Smooth muscle cell of the brain vasculature (primary cell): ENCODE data around the gene EEF1A2.
"Not testable (repeated sequence)": the region's sequence is repeated elsewhere in the genome, so short reads cannot be mapped to it uniquely, and the experiment has no call there.

ENCODE experiments used
- DNase-seq: peaks from one replicate; pipeline ENCODE4 v3.0.0-alpha.2; 2012; ENCODE audit warnings: low read depth, low spot score

Gene EEF1A2

GRCh38 chr20:63487116-63487764 is 11.6 kb downstream of the EEF1A2 start:
- no peak for DNase-seq

- no peak for DNase-seq
Measured at GRCh38 chr20:63486300-63486855, 12.5 kb downstream of the EEF1A2 start.

GRCh38 chr20:63484651-63485403 is 14.1 kb downstream of the EEF1A2 start:
- no peak for DNase-seq

GRCh38 chr20:63484236-63484635 is 14.6 kb downstream of the EEF1A2 start:
- no peak for DNase-seq

GRCh38 chr20:63483834-63484233 is 15.0 kb downstream of the EEF1A2 start:
- no peak for DNase-seq

- no peak for DNase-seq
Measured at GRCh38 chr20:63482021-63482587, 16.8 kb downstream of the EEF1A2 start.

- no peak for DNase-seq
Measured at GRCh38 chr20:63481503-63481902, 17.4 kb downstream of the EEF1A2 start.

GRCh38 chr20:63479695-63480419 is 19.0 kb downstream of the EEF1A2 start:
- DNase-seq: not testable (repeated sequence)

GRCh38 chr20:63478346-63479302 is 20.3 kb downstream of the EEF1A2 start:
- no peak for DNase-seq

GRCh38 chr20:63477944-63478343 is 20.9 kb downstream of the EEF1A2 start:
- DNase-seq: no peak

GRCh38 chr20:63477061-63477616 is 21.7 kb downstream of the EEF1A2 start:
- no peak for DNase-seq

GRCh38 chr20:63475209-63475608 is 23.7 kb downstream of the EEF1A2 start:
- no peak for DNase-seq

GRCh38 chr20:63473555-63474449 is 25.1 kb downstream of the EEF1A2 start:
- DNase-seq: no peak

GRCh38 chr20:63472862-63473390 is 26.0 kb downstream of the EEF1A2 start:
- no peak for DNase-seq

- no peak for DNase-seq
Measured at GRCh38 chr20:63471981-63472831, 26.7 kb downstream of the EEF1A2 start, which contains the start of gene KCNQ2. Gene KCNQ2, minus strand, starts transcription at chr20:63472655. Its CDS starts 192 bp downstream, at chr20:63472463.

- DNase-seq: no peak
Measured at GRCh38 chr20:63471717-63471980, 27.2 kb downstream of the EEF1A2 start.

- no peak for DNase-seq
Measured at GRCh38 chr20:63471002-63471716, 27.7 kb downstream of the EEF1A2 start.

GRCh38 chr20:63470410-63470809 is 28.5 kb downstream of the EEF1A2 start:
- no peak for DNase-seq
